DOHH2 (cell line): ENCODE results near the gene PLK3.
"Not testable (repeated sequence)": the region's sequence is repeated elsewhere in the genome, so short reads cannot be mapped to it uniquely, and the experiment has no call there.

Experiments
- H3F3A ChIP-seq: fragments of 200-600 bp; sonication (generic), shearing (Covaris generic); 2 replicates; pipeline ENCODE4 v1.6.0; 2016; ENCODE audit warnings: antibody characterized with exemption, mild to moderate bottlenecking; ENCODE audit not compliant: control insufficient read depth, insufficient read depth
- H3K27ac ChIP-seq: fragments of 200-600 bp; sonication (generic); 2 replicates; pipeline ENCODE4 v1.5.1; 2014; ENCODE audit warnings: low read depth, mild to moderate bottlenecking, low read length, moderate library complexity
- H3K27me3 ChIP-seq: fragments of 200-600 bp; sonication (generic); 2 replicates; pipeline ENCODE4 v1.6.1; 2014; ENCODE audit warnings: mild to moderate bottlenecking, low read length, mixed read lengths; ENCODE audit not compliant: control insufficient read depth
- H3K36me3 ChIP-seq: fragments of 200-600 bp; sonication (generic); 2 replicates; pipeline ENCODE4 v1.6.1; 2014; ENCODE audit warnings: mild to moderate bottlenecking, low read length, moderate library complexity, mixed read lengths; ENCODE audit not compliant: control insufficient read depth
- H3K4me1 ChIP-seq: fragments of 200-600 bp; sonication (generic); 2 replicates; pipeline ENCODE4 v1.6.1; 2014; ENCODE audit warnings: mild to moderate bottlenecking, low read length, mixed read lengths; ENCODE audit not compliant: control insufficient read depth
- H3K4me2 ChIP-seq: fragments of 200-600 bp; sonication (generic); 2 replicates; pipeline ENCODE4 v1.6.0; 2014; ENCODE audit warnings: mild to moderate bottlenecking, low read length, moderate library complexity
- H3K4me3 ChIP-seq: fragments of 200-600 bp; sonication (generic); 2 replicates; pipeline ENCODE4 v1.5.1; 2014; ENCODE audit warnings: mild to moderate bottlenecking, low read length, mixed read lengths
- H3K79me2 ChIP-seq: fragments of 200-600 bp; sonication (generic); 2 replicates; pipeline ENCODE4 v1.6.1; 2014; ENCODE audit warnings: mild to moderate bottlenecking, low read length, mixed read lengths; ENCODE audit not compliant: control insufficient read depth
- H3K9me2 ChIP-seq: fragments of 200-600 bp; sonication (generic); replicated peaks from 2 replicates; pipeline ENCODE4 v1.6.1; 2014; ENCODE audit warnings: mild to moderate bottlenecking, low read length, mixed read lengths; ENCODE audit not compliant: control insufficient read depth
- H3K9me3 ChIP-seq: fragments of 200-600 bp; sonication (generic); 2 replicates; pipeline ENCODE4 v1.6.1; 2014; ENCODE audit warnings: antibody characterized with exemption, low read length, mixed read lengths; ENCODE audit not compliant: control insufficient read depth, insufficient read depth
- H4K20me1 ChIP-seq: fragments of 200-600 bp; sonication (generic); 2 replicates; pipeline ENCODE4 v1.6.0; 2014; ENCODE audit warnings: low read depth, mild to moderate bottlenecking, antibody characterized with exemption, low read length, moderate library complexity; ENCODE audit not compliant: control insufficient read depth, insufficient read depth
- CTCF ChIP-seq: fragments of 200-600 bp; sonication (generic); IDR thresholded peaks from one replicate; pipeline ENCODE4 v1.5.1; 2014; ENCODE audit warnings: antibody characterized with exemption, mild to moderate bottlenecking, low read depth, low read length; ENCODE audit not compliant: poor library complexity, severe bottlenecking
- EZH2phosphoT487 ChIP-seq: fragments of 200-600 bp; sonication (generic); IDR thresholded peaks from 2 replicates; pipeline ENCODE4 v1.6.1; 2017; ENCODE audit warnings: borderline replicate concordance, mild to moderate bottlenecking, antibody characterized with exemption, low read length, moderate library complexity, mixed read lengths

Gene PLK3

GRCh38 chr1:44811234-44811633 lies 11.1 kb downstream of the PLK3 start:
- Histone ChIP-seq H3K4me2 (no peak overlapping the region), H3K9me2 (no peaks in the 10 kb centered on the region), H3K4me3 (no peak overlapping the region), H3K27me3 (no peaks in the 10 kb centered on the region), H3F3A (peaks cover 16% of the 10 kb centered on the region; the same call in 1 of the 2 replicates), H3K4me1 (peaks cover 68% of the 10 kb centered on the region), H3K36me3 (peaks cover 22% of the 10 kb centered on the region), H3K9me3 (no peaks in the 10 kb centered on the region), H4K20me1 (no peaks in the 10 kb centered on the region), H3K27ac (no peak overlapping the region), H3K79me2 (peaks cover 9% of the 10 kb centered on the region; the same call in 1 of the 2 replicates)
- TF ChIP-seq EZH2phosphoT487: no peak
- no peak for TF ChIP-seq CTCF

GRCh38 chr1:44812822-44813543 lies 12.8 kb downstream of the PLK3 start:
- Histone ChIP-seq H3K4me1 (peaks cover 52% of the 10 kb centered on the region), H3F3A (peaks cover 14% of the 10 kb centered on the region; the same call in 1 of the 2 replicates)

GRCh38 chr1:44815926-44816325 lies 15.7 kb downstream of the PLK3 start:
- not testable (repeated sequence) for H4K20me1 ChIP-seq, H3K27me3 ChIP-seq, H3K4me2 ChIP-seq, H3K36me3 ChIP-seq, H3K27ac ChIP-seq, H3K79me2 ChIP-seq, H3K9me2 ChIP-seq, H3K9me3 ChIP-seq, H3K4me3 ChIP-seq
- Histone ChIP-seq H3F3A (peaks cover 14% of the 10 kb centered on the region), H3K4me1 (peaks cover 44% of the 10 kb centered on the region)

More at GRCh38 chr1:44812822-44813543, 12.8 kb downstream of the PLK3 start:
- Histone ChIP-seq H3K4me2 (peak overlapping the region; percentile 76), H3K27ac (no peak overlapping the region), H3K27me3 (no peaks in the 10 kb centered on the region), H4K20me1 (no peaks in the 10 kb centered on the region), H3K9me2 (no peaks in the 10 kb centered on the region), H3K79me2 (peaks cover 4% of the 10 kb centered on the region; the same call in 1 of the 2 replicates), H3K4me3 (peak overlapping the region; percentile 78), H3K36me3 (peaks cover 7% of the 10 kb centered on the region), H3K9me3 (no peaks in the 10 kb centered on the region)
- TF ChIP-seq CTCF: no peak
- no peak for TF ChIP-seq EZH2phosphoT487

GRCh38 chr1:44817307-44817706 lies 17.1 kb downstream of the PLK3 start:
- H3K4me2 ChIP-seq: no peak overlapping the region
- no peak overlapping the region for H3K27ac ChIP-seq
- peaks cover 47% of the 10 kb centered on the region for H3K4me1 ChIP-seq

More at GRCh38 chr1:44817307-44817706, 17.1 kb downstream of the PLK3 start:
- H3K27me3 ChIP-seq: no peaks in the 10 kb centered on the region
- no peaks in the 10 kb centered on the region for H3K79me2 ChIP-seq
- H4K20me1 ChIP-seq: no peaks in the 10 kb centered on the region
- no peaks in the 10 kb centered on the region for H3K36me3 ChIP-seq
- no peaks in the 10 kb centered on the region for H3K9me2 ChIP-seq
- no peaks in the 10 kb centered on the region for H3K9me3 ChIP-seq
- no peak overlapping the region for H3K4me3 ChIP-seq
- TF ChIP-seq EZH2phosphoT487 (no peak), CTCF (no peak)
- peaks cover 13% of the 10 kb centered on the region for H3F3A ChIP-seq
